ENCODE data around the gene CCDC167. TPM values are rescaled to one million over a fixed set of nuclear protein-coding genes. Genes with fewer than 3 reads are reported as not detected.

CCDC167 gene
- total RNA-seq, 1 experiment from 2014 or later: 107 TPM

- no peak overlapping the region for H3K27ac ChIP-seq
- DNase-seq (ENCODE audit: low read depth in 1 of 2, low spot score in 2 of 2): no peak
- no peak overlapping the region for H3K4me3 ChIP-seq
- no peaks in the 10 kb centered on the region for H3K27me3 ChIP-seq (replicated peaks)
- no peaks in the 10 kb centered on the region for H3K9me3 ChIP-seq (replicated peaks)
- H3K4me1 ChIP-seq (replicated peaks): peaks cover 7% of the 10 kb centered on the region
- no peaks in the 10 kb centered on the region for H3K36me3 ChIP-seq
Measured at GRCh38 chr6:37495244-37495934, 4.3 kb downstream of the CCDC167 start.

GRCh38 chr6:37493661-37493995 is 6.1 kb downstream of the CCDC167 start:
- H3K27me3 ChIP-seq (replicated peaks): no peaks in the 10 kb centered on the region
- no peaks in the 10 kb centered on the region for H3K9me3 ChIP-seq (replicated peaks)
- no peak overlapping the region for H3K27ac ChIP-seq
- H3K4me3 ChIP-seq: no peak overlapping the region
- no peak for DNase-seq (ENCODE audit: low read depth in 1 of 2, low spot score in 2 of 2)
- no peaks in the 10 kb centered on the region for H3K36me3 ChIP-seq
- no peaks in the 10 kb centered on the region; the same call in 1 of the 2 replicates for H3K4me1 ChIP-seq (replicated peaks)

GRCh38 chr6:37492991-37493660 is 6.6 kb downstream of the CCDC167 start:
- Histone ChIP-seq H3K9me3 (replicated peaks) (no peaks in the 10 kb centered on the region), H3K4me3 (no peak overlapping the region)
- no peak for DNase-seq (ENCODE audit: low read depth in 1 of 2, low spot score in 2 of 2)

GRCh38 chr6:37492236-37492972 is 7.3 kb downstream of the CCDC167 start:
- Histone ChIP-seq H3K4me3 (no peak overlapping the region), H3K27ac (no peak overlapping the region), H3K36me3 (no peaks in the 10 kb centered on the region), H3K9me3 (replicated peaks) (no peaks in the 10 kb centered on the region), H3K4me1 (replicated peaks) (no peaks in the 10 kb centered on the region), H3K27me3 (replicated peaks) (no peaks in the 10 kb centered on the region)
- no peak for DNase-seq (ENCODE audit: low read depth in 1 of 2, low spot score in 2 of 2)

More at GRCh38 chr6:37492991-37493660, 6.6 kb downstream of the CCDC167 start:
- no peaks in the 10 kb centered on the region for H3K4me1 ChIP-seq (replicated peaks)
- H3K27ac ChIP-seq: no peak overlapping the region
- no peaks in the 10 kb centered on the region for H3K36me3 ChIP-seq
- no peaks in the 10 kb centered on the region for H3K27me3 ChIP-seq (replicated peaks)

GRCh38 chr6:37491830-37492208 is 7.9 kb downstream of the CCDC167 start:
- Histone ChIP-seq H3K4me1 (replicated peaks) (no peaks in the 10 kb centered on the region), H3K36me3 (no peaks in the 10 kb centered on the region), H3K27me3 (replicated peaks) (no peaks in the 10 kb centered on the region), H3K4me3 (no peak overlapping the region), H3K27ac (no peak overlapping the region), H3K9me3 (replicated peaks) (no peaks in the 10 kb centered on the region)
- DNase-seq (ENCODE audit: low read depth in 1 of 2, low spot score in 2 of 2): no peak

- no peaks in the 10 kb centered on the region for H3K27me3 ChIP-seq (replicated peaks)
- H3K4me3 ChIP-seq: no peak overlapping the region
- DNase-seq (ENCODE audit: low read depth in 1 of 2, low spot score in 2 of 2): no peak
- no peaks in the 10 kb centered on the region for H3K36me3 ChIP-seq
- H3K9me3 ChIP-seq (replicated peaks): no peaks in the 10 kb centered on the region
- no peak overlapping the region for H3K27ac ChIP-seq
- H3K4me1 ChIP-seq (replicated peaks): no peaks in the 10 kb centered on the region
Measured at GRCh38 chr6:37491171-37491829, 8.4 kb downstream of the CCDC167 start.

- Histone ChIP-seq H3K9me3 (replicated peaks) (no peaks in the 10 kb centered on the region), H3K27ac (no peak overlapping the region), H3K4me3 (no peak overlapping the region), H3K4me1 (replicated peaks) (no peaks in the 10 kb centered on the region), H3K27me3 (replicated peaks) (no peaks in the 10 kb centered on the region), H3K36me3 (peaks cover under 1% of the 10 kb centered on the region; the same call in 1 of the 2 replicates)
- no peak for DNase-seq (ENCODE audit: low read depth in 1 of 2, low spot score in 2 of 2)
Measured at GRCh38 chr6:37490536-37491170, 9.0 kb downstream of the CCDC167 start.

- H3K9me3 ChIP-seq (replicated peaks): no peaks in the 10 kb centered on the region
- no peaks in the 10 kb centered on the region for H3K27me3 ChIP-seq (replicated peaks)
- H3K4me1 ChIP-seq (replicated peaks): no peaks in the 10 kb centered on the region
- H3K27ac ChIP-seq: no peak overlapping the region
- peaks cover 4% of the 10 kb centered on the region; the same call in 1 of the 2 replicates for H3K36me3 ChIP-seq
- DNase-seq (ENCODE audit: low read depth in 1 of 2, low spot score in 2 of 2): no peak
- H3K4me3 ChIP-seq: no peak overlapping the region
Measured at GRCh38 chr6:37489697-37490336, 9.9 kb downstream of the CCDC167 start.

GRCh38 chr6:37488476-37488875 is 11.2 kb downstream of the CCDC167 start:
- DNase-seq (ENCODE audit: low read depth in 1 of 2, low spot score in 2 of 2): no peak
- H3K36me3 ChIP-seq: peaks cover 15% of the 10 kb centered on the region
- H3K4me1 ChIP-seq (replicated peaks): no peaks in the 10 kb centered on the region
- H3K27ac ChIP-seq: no peak overlapping the region
- H3K9me3 ChIP-seq (replicated peaks): no peaks in the 10 kb centered on the region
- H3K27me3 ChIP-seq (replicated peaks): no peaks in the 10 kb centered on the region
- no peak overlapping the region for H3K4me3 ChIP-seq

- H3K36me3 ChIP-seq: peaks cover 21% of the 10 kb centered on the region
- H3K4me3 ChIP-seq: no peak overlapping the region
- no peaks in the 10 kb centered on the region for H3K27me3 ChIP-seq (replicated peaks)
- DNase-seq (ENCODE audit: low read depth in 1 of 2, low spot score in 2 of 2): no peak
- H3K27ac ChIP-seq: no peak overlapping the region
- no peaks in the 10 kb centered on the region for H3K9me3 ChIP-seq (replicated peaks)
- H3K4me1 ChIP-seq (replicated peaks): no peaks in the 10 kb centered on the region
Measured at GRCh38 chr6:37487591-37488380, 11.9 kb downstream of the CCDC167 start.

- DNase-seq (ENCODE audit: low read depth in 1 of 2, low spot score in 2 of 2): no peak
- Histone ChIP-seq H3K36me3 (peaks cover 32% of the 10 kb centered on the region), H3K27ac (no peak overlapping the region), H3K4me1 (replicated peaks) (no peaks in the 10 kb centered on the region), H3K27me3 (replicated peaks) (no peaks in the 10 kb centered on the region), H3K9me3 (replicated peaks) (no peaks in the 10 kb centered on the region), H3K4me3 (no peak overlapping the region)
Measured at GRCh38 chr6:37486121-37486839, 13.4 kb downstream of the CCDC167 start.

- Histone ChIP-seq H3K36me3 (peaks cover 38% of the 10 kb centered on the region), H3K9me3 (replicated peaks) (no peaks in the 10 kb centered on the region), H3K4me1 (replicated peaks) (no peaks in the 10 kb centered on the region), H3K27me3 (replicated peaks) (no peaks in the 10 kb centered on the region), H3K27ac (no peak overlapping the region), H3K4me3 (no peak overlapping the region)
- no peak for DNase-seq (ENCODE audit: low read depth in 1 of 2, low spot score in 2 of 2)
Measured at GRCh38 chr6:37485291-37485702, 14.4 kb downstream of the CCDC167 start.

Data from SJSA1 (cell line).